Measurements from ENCODE around the gene CALML5. TPM values are rescaled to one million over a fixed set of nuclear protein-coding genes. Genes with fewer than 3 reads are reported as not detected.

The CALML5 gene
- total RNA-seq, 1 experiment from 2014 or later = not detected

- no peak overlapping the region for H3K27ac ChIP-seq (ENCODE audit: low read depth, low read length)
- H3K4me2 ChIP-seq (ENCODE audit: low read length) = no peak overlapping the region
- DNase-seq (ENCODE audit: low read depth, low spot score) (no peak), ATAC-seq (no peak)
- ChIA-PET POLR2A (no interaction called here), CTCF (no interaction called here), RAD21 (ENCODE audit: low non-redundant PET in 1 of 2, low total read pairs in 2 of 2, uncharacterized antibody in 2 of 2, unreplicated experiment in 2 of 2) (no interaction called here)
- H3K36me3 ChIP-seq (ENCODE audit: control insufficient read depth in 1 of 2, insufficient read depth in 2 of 2, low read length in 2 of 2) = no peaks in the 10 kb centered on the region
- H2AFZ ChIP-seq (ENCODE audit: low read depth, low read length, poor library complexity, severe bottlenecking) = no peak overlapping the region
- H3K4me1 ChIP-seq (ENCODE audit: control insufficient read depth in 1 of 2, insufficient read depth in 2 of 2, low read length in 2 of 2) = peaks cover 5 to 20% of the 10 kb centered on the region in 2 experiments
- BruUV-seq (replicated peaks) = no TSS peak
- no peaks in the 10 kb centered on the region for H4K20me1 ChIP-seq (ENCODE audit: insufficient read depth)
- H3K4me3 ChIP-seq (replicated peaks in 1 of 2; ENCODE audit: low read depth in 1 of 2, low read length in 2 of 2) = no peak overlapping the region
- H3K9me3 ChIP-seq (ENCODE audit: control insufficient read depth in 1 of 2, insufficient read depth in 1 of 2, low read depth in 1 of 2, low read length in 2 of 2) = no peaks in the 10 kb centered on the region
- TF ChIP-seq EZH2 (IDR thresholded peaks at IDR 0.05) (no peak), MAX (IDR thresholded peaks at IDR 0.05) (no peak), SIN3A (IDR thresholded peaks at IDR 0.05; ENCODE audit: low read depth) (no peak), EZH2phosphoT487 (IDR thresholded peaks at IDR 0.05; ENCODE audit: borderline replicate concordance) (no peak), EGR1 (IDR thresholded peaks at IDR 0.05; ENCODE audit: low read depth) (no peak), ELF1 (IDR thresholded peaks at IDR 0.05; ENCODE audit: borderline replicate concordance, low read depth) (no peak), SRF (IDR thresholded peaks at IDR 0.05; ENCODE audit: low read depth) (no peak), CTCF (IDR thresholded peaks at IDR 0.05 in 2 of 3, conservative IDR thresholded peaks at IDR 0.05 in 1 of 3; ENCODE audit: borderline replicate concordance in 1 of 3, insufficient read depth in 1 of 3, low read depth in 2 of 3, low read length in 2 of 3) (no peak), POLR2A (IDR thresholded peaks at IDR 0.05; ENCODE audit: borderline replicate concordance, extremely low read depth, insufficient read depth, insufficient read length) (no peak), YY1 (IDR thresholded peaks at IDR 0.05; ENCODE audit: extremely low read depth, insufficient replicate concordance, low read depth, low read length) (no peak), REST (IDR thresholded peaks at IDR 0.05; ENCODE audit: low read depth) (no peak), ZNF274 (IDR thresholded peaks at IDR 0.05; ENCODE audit: low read depth, low read length) (no peak)
- intact Hi-C loops (cut with micrococcal nuclease) = no loop called here
- H3K9me2 ChIP-seq (ENCODE audit: insufficient read depth) = no peaks in the 10 kb centered on the region
- H3K79me2 ChIP-seq (ENCODE audit: insufficient read depth, low read length) = no peaks in the 10 kb centered on the region
- H3K27me3 ChIP-seq (ENCODE audit: insufficient read depth, low read length) = no peaks in the 10 kb centered on the region
- H3K9ac ChIP-seq (ENCODE audit: low read length) = no peak overlapping the region
Observed at GRCh38 chr10:5536486-5537081, 37.2 kb upstream of the CALML5 start.

All from HCT116 (cell line).